GM04503 (cell line): ENCODE results near the gene ABLIM2.
"Not testable (repeated sequence)": the region's sequence is repeated elsewhere in the genome, so short reads cannot be mapped to it uniquely, and the experiment has no call there.

Experiments used
- DNase-seq: peaks from one replicate; pipeline ENCODE4 v3.0.0-alpha.2; 2012; ENCODE audit warnings: low read depth

ABLIM2 gene

DNA sequence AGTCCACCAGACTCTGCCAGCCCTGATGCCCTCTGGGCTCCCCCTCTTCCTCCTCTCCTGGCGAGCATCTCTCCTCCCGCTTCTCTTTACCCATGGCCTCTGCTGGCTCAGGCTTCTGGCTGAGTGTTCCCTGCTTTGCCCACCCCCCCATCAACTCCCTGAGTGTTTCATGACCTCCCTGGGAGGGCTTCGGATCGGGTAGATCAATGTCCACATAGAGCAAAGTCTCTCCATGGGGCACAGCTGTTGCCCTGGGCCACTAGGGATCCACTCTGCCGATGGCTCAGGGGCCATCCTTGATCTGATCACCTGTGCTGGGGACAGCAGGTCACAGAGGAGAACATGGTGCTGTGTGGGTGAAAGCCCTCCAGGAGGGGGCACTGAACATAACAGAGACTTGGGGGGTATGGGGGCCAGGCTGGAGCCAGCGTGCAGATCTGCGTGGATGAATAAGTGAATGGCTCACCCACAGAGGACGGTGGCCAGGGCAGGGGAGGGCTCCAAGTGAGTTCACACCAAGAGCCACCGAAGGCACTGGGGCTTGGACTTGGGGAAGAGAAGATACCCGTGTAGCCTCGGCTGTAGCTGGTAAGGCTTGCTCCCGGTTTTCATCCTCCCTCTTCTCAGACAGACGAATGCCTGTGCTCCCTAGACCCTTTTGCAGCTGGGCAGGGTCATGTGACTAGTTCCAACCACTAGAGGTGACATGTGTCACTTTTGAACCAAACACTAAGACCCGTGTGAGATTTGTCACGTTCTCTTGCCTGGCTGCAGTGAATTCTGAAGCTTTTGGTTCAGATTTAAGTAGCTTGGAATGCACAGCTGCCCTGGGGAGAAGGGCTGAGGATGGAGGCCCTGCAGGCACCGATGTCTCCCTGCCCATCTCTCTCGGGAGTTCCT lies 195.8 kb downstream of the ABLIM2 start:
- no peak for DNase-seq

DNA sequence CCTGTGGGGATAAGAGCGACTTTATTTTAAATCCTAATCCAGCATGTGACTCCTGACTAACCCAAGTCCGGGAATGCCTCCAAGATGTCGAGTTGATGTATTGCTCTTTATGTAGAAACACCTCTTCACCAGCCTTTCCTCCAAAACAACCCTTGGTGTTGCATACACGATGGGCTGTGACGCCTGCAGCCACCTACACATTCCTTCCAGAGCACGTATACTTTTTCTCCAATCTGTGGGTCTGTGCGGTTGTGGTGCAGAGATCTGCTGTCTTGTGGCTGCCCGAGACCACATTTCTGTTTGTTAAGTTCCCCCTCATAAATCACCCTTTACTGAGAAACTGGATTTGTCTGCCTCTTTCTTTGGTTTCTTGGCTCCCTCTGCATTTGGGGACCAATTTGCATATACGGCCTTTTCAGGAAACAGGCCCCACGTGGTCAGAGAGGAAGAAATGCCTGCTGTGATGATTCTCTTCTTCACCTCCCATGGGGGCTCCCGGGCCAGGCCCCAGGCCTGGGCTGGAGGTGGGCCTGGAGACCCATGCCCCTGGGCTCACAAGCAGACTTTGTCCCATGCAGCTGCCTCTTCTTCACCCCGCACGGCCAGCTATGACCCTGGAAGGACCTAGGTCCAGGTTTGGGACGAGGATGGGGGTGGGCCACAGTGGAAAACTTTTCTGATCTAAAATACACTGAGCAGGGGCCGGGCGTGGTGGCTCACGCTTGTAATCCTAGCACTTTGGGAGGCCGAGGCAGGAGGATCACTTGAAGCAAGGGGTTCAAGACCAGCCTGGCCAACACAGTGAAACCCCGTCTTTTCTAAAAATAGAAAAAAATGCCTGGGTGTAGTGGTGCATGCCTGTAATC lies 197.6 kb downstream of the ABLIM2 start:
- peak; percentile 95 for DNase-seq

DNA sequence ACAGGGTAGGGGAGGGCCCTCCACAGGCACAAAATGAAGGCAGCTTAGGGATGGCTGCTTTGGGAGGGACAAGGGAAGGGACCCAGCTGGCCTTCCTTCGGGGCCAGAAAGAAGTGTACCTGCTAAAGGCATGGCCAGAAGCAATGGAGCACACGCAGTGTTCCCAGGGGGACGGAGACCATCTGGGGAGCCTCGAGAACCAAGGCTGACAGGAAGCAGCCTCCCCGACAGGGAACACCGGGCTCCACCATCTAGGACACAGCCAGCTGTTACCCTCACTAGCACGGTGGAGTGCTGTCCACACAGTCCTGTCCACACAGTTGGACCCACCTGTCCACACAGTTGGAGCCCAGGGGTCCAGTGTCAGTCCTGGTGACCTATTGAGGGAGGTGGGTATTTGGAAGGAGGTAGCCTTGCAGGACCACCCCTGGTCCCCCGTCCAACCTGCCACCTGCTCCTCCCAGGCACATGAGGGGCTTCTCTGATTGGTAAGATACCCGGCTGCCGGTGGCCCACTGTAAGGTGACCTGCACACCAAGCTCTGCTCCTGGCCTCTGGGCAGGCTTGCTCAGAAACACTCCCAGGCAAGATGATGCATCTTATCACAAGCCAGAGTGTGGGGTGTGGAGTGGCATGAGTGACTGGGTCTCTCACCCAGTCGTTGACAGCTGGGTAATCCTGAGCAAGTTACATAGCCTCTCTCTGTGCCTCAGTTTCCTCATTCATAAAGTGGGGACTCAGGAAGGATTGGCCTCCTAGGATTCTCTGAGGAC lies 198.4 kb downstream of the ABLIM2 start:
- no peak for DNase-seq

DNA sequence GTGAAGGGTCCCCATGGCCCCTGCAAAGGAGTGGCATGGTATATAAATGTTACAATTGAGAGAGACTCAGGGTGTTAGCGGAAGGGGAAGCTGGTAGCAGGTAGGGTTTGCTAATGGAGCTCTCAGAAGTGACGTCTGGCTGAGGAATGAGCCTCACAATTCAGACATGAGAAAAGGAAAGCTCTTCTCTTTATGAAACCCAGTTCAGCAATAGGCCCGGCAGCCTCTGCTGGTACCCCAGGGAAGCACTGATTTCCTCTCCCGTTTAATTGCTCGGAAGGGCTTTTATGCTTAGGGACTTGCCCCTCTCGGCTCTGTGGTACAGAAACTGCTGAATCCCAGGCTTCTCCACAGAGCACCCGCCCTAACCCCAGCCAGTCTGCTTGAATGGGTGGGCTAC lies 199.5 kb downstream of the ABLIM2 start:
- no peak for DNase-seq

DNA sequence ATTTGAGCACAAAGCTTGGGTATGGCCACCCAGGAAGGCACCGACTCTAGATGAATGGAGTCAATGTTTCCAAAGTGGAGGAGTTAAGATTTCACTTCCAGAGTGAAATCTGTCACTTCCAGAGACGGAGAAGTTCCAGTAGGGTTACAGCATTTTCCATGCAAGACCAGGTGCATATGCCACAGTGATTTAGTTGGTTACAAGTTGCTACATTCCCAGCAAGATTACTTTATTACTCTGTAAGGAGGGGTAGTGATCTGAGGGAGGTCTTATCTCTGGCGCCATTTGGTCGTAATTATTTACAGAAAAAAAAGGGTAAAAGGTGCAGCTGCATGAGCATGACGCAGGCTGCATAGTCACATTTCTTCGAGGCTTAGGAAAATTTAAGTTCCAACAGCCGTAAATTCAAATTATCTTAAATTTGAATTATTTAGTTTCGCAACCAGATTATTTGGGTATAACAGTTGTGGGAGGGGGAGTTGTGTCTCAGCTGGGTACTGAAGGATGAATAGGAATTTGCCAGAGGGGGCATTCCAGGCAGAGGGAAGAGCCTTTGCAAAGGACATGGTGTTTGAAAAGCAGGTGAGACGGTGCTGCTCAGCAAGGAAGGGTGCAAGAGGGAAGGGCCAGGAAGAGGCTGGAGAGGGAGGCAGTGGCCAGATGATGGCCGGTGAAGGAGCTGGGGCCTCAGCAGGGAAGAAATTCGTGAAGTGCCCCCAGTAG lies 201.5 kb downstream of the ABLIM2 start:
- DNase-seq: no peak

DNA sequence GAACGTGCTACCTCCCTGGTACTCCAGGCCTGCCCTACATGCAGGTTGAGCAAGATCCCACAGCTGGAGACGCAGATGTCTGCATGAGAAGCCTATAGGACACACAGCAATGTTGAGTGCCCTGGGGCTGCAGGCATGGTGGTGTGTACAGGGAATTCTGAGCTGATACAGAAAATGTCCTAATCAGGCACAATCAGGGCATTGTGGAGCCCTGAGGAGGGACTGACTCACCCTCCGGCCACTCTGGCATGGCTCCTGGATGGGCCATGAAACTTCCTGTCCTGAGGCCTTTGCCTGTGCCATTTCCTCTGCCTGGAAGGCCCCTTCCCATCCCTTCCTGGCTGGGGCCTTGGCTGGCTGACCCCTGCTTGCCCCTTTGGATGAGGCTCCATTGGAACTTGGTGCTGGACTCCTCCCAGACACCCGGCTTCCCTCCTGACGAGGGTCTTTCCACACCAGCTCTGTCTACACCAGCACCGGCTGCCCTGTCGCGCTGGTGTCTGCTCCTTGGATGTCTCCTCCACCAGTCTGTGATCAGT lies 202.3 kb downstream of the ABLIM2 start:
- DNase-seq: no peak

DNA sequence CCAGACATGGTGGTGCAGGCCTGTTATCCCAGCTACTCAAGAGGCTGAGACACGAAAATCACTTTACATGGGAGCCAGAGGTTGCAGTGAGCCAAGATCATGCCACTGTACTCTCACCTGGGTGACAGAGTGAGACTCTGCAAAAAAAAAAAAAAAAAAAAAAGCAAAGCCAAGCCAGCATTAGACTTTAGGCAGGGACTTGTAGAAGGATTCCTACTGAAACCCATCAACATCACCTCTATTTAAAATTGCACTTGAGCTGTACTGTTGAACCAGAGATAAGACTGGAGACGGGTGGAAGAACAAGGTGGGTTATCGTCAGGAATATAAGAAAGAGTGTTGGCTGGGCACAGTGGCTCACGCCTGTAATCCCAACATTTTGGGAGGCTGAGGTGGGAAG lies 203.2 kb downstream of the ABLIM2 start:
- DNase-seq: no peak

DNA sequence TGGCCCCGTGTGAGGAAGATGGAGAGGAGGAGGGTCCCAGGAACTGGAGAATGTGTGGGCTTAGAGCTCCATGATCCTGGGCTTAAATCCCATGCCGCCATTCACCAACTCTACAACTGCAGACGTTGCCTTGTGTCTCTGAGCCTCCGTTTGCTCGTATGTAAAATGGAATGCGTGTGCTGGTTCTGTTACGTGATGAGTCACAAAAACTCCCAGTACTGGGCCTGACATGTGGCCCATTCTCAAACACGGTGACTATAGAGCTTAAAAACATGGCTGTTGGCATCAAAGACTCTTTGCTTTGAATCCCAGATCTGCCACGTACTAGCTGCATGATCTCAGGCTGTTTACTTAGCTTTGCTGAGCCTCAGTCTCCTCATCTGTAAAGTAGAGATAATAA lies 206.0 kb downstream of the ABLIM2 start:
- DNase-seq: no peak

DNA sequence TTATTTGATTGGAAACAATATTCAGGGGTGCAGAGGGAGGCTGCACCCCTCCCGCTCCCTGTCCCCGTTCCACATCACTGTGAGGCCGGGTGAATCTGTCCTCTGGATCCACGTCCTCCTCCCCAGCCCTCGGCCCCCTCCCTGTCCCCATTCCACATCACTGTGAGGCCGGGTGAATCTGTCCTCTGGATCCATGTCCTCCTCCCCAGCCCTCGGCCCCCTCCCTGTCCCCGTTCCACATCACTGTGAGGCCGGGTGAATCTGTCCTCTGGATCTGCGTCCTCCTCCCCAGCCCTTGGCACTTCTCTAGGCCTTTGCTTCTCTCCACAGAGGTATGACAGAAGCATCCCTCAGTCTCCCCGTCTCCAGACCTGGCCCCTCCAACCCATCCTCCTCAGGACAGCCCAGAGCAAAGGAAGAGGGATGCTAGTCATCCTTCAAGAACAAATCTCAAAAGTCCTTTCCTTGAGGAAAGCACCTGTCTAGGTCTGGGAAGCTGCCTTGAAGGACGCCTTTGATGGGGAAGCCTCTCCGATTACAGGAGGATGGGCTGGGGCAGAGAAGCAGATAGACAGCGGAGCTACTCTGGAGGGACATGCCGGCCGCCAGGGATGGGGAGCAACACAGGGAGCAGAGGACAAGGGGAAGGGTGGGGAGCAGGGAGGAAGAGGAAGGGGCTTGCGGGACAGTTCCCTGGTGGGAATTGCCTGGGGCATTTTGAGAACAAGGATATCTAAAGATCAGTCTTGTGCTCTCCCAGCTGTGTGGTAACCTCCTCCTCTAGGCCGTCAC lies 208.1 kb downstream of the ABLIM2 start:
- DNase-seq: no peak

DNA sequence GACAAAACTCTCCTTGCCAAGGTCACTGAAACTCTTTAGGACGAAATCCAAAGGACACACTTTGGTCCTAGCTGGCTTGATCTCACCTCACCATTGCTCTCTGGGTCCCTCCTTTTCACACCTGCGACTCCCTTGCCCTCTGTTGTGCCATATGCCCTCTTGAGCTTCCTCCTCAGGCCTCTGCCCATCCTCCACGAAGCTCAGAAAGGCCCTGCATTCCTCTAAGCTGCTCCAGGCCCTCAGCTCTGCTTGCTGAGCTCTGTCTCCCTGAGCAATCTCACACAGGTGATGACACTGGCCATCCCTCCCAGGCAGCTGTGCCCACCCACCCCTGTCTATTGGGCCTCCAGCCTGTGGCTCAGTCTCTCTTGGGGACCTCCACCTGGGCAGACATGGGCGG lies 208.9 kb downstream of the ABLIM2 start:
- DNase-seq: no peak

DNA sequence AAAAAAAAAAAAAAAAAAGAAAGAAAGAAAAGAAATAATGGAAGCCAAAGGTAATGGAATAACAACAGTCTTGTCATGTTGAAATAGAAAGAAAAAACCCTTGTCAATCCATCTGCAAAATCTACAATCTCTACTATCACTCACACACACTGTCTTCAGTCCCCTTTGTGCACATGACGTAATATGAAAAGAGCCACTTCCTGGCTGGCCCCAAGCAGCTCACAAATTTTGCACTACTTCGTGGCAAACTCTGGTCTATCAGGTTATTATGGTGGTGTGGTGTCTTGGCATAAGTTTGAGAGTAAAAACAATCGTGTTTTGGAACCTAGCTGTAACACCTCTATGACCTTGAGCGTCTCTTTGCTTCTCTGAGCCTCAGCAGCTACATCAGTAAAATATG lies 210.7 kb downstream of the ABLIM2 start:
- no peak for DNase-seq

DNA sequence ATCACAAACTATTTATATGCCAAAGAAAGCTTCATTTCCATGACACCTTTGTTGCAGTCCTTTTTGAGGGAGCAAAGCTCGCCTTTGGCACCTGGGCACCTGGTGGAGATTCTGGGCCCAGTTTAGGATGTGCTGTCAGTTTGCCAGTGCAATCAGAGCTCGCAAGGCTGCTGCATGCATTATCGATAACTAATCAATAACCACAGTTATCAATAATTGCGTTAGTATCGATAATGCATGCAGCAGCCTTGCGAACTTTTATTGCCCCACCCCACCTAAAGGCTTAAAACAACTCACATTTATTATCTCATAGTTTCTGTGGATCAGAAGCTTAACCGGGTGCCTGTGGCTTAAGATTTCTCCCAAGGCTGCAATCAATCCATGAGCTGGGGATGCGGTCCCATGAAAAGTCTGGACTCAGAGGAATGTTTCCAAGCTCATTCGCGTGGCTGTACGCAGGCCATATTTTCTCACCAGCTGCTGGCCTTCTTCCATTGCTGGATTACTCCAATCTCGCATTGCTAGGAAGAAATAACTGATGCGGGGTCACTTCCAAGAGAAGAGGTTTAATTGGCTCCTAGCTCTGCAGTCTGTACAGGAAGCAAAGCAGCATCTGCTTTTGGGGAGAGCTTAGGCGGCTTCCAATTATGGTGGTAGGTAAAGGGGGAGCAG lies 212.8 kb downstream of the ABLIM2 start:
- no peak for DNase-seq

DNA sequence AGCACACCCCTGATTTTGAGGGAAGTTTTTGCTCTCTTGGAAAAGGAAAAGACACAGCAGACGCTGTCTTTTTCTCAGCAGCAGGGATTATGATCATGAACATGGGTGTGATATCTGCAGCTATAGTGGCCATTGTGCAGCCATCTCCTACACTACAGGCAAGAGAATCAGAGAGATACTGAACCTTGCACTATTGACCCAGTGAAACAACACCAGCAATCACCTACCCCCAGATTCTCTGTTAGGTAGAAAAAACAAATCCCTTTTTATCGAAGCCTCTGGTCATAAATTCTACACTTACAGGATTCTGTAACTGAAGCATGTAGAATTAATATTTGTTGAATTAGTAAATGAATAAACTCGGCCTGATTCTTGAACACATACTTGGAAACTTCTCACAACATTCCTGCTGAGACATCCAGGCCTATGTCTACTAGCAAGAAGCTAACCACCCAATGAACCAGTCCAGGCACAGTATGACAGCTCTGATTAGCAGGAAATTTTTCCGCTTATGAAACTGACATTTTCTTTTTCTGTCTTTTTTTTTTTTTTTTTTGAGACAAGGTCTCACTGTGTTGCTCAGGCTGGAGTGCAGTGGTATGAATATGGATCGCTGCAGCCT lies 213.9 kb downstream of the ABLIM2 start:
- no peak for DNase-seq

DNA sequence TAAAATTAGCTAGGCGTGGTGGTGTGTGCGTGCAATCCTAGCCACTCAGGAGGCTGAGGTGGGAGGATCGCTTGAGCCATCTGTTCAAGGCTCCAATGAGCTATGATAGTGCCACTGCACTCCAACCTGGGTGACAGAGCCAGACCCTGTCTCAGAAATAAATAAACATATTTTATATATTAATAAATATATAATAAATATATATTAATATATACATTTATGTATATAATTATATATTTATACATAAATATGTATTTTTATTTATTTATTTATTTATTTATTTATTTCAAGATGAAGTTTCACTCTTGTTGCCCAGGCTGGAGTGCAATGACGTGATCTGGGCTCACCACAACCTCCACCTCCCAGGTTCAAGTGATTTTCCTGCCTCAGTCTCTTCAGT lies 214.9 kb downstream of the ABLIM2 start:
- not testable (repeated sequence) for DNase-seq

DNA sequence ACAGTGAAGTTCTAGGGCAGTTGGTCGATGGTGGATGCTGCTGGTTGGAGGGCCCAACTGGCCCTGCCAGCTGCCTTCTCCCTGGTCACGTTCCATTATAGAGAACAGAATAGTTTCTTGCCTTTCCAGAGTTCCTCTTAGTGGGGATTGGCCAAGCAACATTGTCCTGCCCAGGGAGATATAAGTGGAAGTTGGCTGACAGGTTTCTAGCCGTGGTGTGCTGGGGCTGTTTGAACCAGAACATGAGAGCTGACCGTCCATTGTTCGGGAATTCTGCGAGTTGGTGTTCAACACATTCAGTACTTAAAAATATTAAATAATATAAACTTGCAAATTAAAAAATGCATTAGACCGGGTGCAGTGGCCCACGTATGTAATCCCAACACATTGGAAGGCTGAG lies 215.4 kb downstream of the ABLIM2 start:
- DNase-seq: no peak

DNA sequence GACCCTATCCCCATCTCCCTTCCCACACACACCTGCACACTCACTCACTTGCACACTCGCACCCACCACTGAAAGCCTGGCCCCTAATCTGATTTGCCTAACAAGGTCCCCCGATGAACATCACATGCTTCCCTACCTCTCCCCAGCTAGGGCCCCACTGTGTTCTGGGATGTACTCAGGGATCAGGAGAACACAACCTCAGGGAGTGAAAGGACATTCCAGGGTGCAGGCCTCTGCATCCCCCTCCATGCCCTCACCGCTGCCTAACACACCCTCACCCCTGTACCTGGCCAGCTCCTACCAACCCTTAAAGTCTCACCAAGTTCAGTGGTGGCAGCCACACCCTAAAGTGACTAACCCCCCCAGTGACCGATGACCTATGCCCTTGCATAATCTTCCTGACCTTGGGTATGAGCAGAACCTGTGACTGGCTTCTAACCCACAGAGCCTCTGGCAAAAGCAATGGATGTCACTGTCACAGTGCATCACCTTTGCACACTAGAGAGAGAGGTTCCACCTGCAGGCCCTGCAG lies 216.6 kb downstream of the ABLIM2 start:
- no peak for DNase-seq

DNA sequence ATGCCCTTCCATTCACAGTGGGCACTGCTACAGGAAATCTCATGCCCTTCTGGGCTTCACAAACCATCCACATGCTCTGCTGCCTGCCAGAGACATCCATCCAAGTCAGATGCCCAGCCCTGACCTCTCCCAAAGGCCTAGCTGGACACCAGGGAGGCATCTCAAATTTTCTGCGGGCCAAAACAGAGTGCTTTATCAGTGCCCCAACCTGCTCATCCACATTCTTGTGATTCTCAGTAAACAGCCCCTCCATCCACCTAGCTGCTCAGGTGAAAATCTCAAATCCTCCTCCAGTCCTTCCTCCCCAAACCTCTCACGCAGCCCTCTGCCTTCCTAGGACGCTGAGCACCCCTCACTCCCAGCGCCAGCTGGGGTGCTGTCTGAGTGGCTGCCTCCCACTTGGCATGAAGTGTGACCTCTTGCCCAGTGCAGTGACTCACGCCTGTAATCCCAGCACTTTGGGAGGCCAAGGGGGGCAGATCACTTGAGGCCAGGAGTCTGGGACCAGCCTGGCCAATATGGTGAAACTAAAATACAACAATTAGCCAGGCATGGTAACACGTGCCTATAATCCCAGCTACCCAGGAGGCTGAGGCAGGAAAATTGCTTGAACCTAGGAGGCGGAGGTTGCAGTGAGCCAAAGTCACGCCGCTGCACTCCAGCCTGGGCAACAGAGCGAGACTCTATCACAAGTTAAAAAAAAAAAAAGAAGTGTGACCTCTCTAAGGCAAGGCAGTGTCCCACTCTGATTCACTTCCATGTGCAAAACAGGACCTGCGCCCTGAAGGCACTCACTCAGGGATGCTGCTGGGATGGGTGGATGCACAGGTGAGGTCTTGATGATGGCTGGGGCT lies 217.3 kb downstream of the ABLIM2 start:
- no peak for DNase-seq

DNA sequence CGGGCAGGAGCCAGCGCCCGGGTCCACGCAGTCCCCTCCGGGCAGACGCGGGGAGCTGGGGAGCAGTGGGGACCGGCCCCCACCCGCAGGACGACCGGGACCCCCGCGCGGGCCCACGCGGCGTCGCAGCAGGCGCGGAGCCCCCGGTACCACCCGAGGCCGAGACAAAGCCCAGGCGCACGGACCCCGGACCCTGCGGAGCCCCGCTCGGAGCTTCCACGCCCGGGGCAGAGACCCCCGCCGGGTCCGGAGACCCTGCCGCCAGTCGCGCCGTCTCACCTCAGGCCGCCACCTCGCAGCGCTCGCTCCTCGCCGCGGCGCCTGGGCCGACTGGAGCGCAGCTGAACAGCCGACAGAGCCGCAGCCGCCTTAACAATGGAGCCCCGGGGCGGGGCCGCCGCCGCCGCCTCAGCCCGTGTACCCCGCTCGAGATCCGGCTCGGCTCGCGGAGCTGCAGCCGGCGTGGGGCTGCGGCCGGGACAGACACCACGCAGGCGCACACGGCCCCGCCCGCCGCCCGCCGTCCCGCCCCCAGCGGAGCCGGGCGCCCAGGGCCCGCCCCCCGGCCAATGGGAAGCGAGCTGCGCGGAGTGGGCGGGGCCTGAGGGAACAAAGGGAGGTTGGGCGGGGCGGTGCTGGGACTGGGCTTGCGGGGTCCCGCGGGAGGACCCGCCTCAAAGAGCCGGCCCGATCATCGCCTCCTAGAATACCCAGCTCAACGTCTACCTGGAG lies 219.1 kb downstream of the ABLIM2 start, which contains the start of gene AFAP1:
Gene AFAP1, minus strand, starts transcription at position 485 of the 732 bp plus-strand sequence. CDS start 67,783 bp downstream, outside the sequence.
- DNase-seq: no peak
